ENCODE measurements around the gene TAC3.
A peak's percentile ranks its signal among the peaks of the same experiment; 100 is the strongest.

Gene TAC3

DNA sequence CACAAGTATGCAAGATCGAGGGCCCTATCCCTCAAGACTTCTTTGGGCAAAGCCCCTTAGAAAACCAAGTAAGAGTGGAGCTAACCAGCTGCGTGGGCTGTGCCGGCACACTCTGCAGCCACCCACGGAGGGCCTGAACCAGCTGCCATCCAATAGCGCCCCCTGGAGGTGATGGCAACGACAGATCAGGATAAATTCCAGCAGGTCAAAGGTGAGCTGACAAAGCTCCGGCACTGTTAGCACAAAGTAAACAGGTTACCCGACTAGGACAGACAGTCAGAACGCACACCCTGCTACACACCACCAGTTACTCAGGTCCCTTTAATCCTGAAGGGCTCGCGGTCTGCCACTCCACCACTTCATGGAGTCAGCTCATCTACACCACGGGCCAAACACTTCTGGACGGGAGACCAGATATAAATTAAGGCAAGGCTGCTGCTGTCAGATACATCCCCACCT is 14.9 kb downstream of the TAC3 start:
- peak; percentile 83 for TF ChIP-seq CTCF (IDR thresholded peaks at IDR 0.05; ENCODE audit: low read depth, low read length)
- no peak overlapping the region for H3K4me3 ChIP-seq (ENCODE audit: low read depth, low read length)

DNA sequence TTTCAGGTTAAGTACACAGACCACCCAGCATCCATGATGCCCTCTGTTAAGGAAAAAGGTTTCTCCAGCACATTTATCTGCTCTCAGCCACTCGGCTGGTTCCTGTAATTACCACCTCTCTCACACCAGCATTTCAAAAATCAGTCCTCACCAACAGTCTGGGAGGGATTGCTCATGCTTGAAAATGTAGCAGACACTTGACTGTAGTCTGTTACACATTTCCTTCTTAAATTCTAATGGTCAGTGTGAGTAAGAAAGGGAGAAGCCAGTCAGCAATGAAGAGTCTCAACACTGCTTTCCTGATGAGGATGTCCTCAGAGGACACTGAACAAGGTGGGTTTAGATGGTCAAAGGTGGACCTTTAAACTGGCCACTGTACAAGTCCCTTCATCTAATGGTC is 15.9 kb downstream of the TAC3 start:
- H3K4me3 ChIP-seq (ENCODE audit: low read depth, low read length): no peak overlapping the region
- no peak for TF ChIP-seq CTCF (IDR thresholded peaks at IDR 0.05; ENCODE audit: low read depth, low read length)

- H3K4me3 ChIP-seq (ENCODE audit: low read depth, low read length): no peak overlapping the region
- TF ChIP-seq CTCF (IDR thresholded peaks at IDR 0.05; ENCODE audit: low read depth, low read length): no peak
Observed at GRCh38 chr12:56999456-56999855, 16.9 kb downstream of the TAC3 start.

- H3K4me3 ChIP-seq (ENCODE audit: low read depth, low read length): no peak overlapping the region
- no peak for TF ChIP-seq CTCF (IDR thresholded peaks at IDR 0.05; ENCODE audit: low read depth, low read length)
Observed at GRCh38 chr12:56998981-56999380, 17.3 kb downstream of the TAC3 start.

DNA sequence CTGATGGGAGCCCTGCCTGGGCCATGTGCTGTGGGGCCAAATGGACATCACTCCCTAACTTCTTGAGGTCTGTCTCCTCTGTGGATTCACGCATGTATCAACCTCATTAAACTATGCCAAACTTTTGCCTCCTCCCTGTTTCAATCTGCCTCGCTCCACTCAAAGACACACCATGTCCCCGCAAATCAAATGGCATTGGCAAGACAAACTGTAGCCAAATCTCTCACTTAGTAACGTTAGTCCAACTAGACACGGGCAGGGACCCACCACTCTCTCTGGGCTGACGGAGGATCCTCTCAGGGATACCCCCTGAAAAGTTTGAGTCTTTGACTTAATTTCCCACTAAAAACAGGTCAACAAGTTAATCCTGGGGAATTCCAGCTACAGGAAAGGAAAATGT is 18.0 kb downstream of the TAC3 start:
- no peak overlapping the region for H3K4me3 ChIP-seq (ENCODE audit: low read depth, low read length)
- no peak for TF ChIP-seq CTCF (IDR thresholded peaks at IDR 0.05; ENCODE audit: low read depth, low read length)

DNA sequence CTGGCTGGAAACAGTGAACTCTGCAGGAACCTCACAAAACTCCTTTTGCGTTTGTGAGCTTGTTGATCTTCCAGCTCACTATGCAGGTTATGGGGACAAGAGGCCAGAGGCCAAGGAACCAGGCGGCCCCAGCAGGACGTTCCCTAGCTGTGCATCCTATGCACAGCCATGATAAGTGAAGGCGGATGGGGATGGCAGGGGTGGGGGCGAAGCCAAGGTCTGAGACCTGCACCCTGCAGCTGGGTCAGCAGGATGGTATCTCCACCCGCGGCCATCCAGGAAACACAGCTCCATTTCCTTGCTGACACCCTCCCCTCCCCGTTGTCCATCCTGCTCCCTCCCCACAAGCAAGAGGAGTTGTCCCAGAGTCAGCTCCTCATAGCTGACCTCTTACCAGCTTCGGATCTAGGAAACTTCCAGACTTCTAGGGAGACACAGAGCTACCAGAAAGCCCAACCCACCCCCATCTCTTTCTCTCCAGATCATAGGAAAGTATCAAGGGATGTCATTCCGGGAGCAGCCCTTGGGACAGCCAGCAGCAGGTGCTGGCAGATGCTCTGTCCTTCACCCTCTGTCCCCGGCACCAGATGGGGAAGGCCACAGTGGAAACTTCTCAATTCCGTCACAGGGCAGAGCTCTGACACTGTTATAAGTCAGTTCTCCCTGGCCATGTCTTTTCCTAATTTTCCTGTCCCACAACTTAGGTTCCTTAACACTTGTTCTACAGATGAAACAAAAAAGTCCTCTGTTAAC is 19.4 kb downstream of the TAC3 start:
- H3K4me3 ChIP-seq (ENCODE audit: low read depth, low read length): no peak overlapping the region
- no peak for TF ChIP-seq CTCF (IDR thresholded peaks at IDR 0.05; ENCODE audit: low read depth, low read length)

- TF ChIP-seq CTCF (IDR thresholded peaks at IDR 0.05; ENCODE audit: low read depth, low read length): no peak
- no peak overlapping the region for H3K4me3 ChIP-seq (ENCODE audit: low read depth, low read length)
Observed at GRCh38 chr12:56995930-56996496, 20.3 kb downstream of the TAC3 start.
